C4-2B (cell line): ENCODE data around the gene IDH3B.

Experiments used
- H3K27ac ChIP-seq: fragments of 450-650 bp; 2 replicates; pipeline ENCODE4 v1.5.1; 2017
- ZFX ChIP-seq: fragments of 450-650 bp; IDR thresholded peaks from 2 replicates; pipeline ENCODE4 v1.6.1; 2017
- TF ChIP-seq, protein P1 (sequence below): fragments of 450-650 bp; conservative IDR thresholded peaks from 2 replicates; pipeline ENCODE4 v1.5.1; 2017; ENCODE audit warnings: mild to moderate bottlenecking

Gene IDH3B

DNA sequence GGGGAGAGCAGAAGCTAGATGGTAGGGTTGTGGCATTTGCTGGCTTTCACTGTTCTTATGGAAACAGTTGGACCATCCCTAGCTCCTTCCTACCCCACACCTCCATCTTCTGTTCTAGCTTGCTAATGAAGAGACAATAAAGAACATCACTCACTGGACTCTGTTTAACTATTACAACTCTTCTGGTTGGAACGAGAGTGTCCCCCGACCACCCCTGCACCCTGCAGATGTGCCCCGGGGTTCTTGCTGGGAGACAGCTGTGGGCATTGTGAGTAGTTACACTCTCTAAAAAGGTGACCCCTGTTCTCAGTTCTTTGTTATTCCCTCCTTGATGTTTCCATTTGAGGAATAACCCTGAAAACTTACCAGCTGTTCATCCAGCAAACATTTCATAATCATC is 51.9 kb downstream of the IDH3B start:
- TF ChIP-seq, protein P1, sequence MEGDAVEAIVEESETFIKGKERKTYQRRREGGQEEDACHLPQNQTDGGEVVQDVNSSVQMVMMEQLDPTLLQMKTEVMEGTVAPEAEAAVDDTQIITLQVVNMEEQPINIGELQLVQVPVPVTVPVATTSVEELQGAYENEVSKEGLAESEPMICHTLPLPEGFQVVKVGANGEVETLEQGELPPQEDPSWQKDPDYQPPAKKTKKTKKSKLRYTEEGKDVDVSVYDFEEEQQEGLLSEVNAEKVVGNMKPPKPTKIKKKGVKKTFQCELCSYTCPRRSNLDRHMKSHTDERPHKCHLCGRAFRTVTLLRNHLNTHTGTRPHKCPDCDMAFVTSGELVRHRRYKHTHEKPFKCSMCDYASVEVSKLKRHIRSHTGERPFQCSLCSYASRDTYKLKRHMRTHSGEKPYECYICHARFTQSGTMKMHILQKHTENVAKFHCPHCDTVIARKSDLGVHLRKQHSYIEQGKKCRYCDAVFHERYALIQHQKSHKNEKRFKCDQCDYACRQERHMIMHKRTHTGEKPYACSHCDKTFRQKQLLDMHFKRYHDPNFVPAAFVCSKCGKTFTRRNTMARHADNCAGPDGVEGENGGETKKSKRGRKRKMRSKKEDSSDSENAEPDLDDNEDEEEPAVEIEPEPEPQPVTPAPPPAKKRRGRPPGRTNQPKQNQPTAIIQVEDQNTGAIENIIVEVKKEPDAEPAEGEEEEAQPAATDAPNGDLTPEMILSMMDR, result no peak
- TF ChIP-seq ZFX, result no peak
- no peak overlapping the region for H3K27ac ChIP-seq

DNA sequence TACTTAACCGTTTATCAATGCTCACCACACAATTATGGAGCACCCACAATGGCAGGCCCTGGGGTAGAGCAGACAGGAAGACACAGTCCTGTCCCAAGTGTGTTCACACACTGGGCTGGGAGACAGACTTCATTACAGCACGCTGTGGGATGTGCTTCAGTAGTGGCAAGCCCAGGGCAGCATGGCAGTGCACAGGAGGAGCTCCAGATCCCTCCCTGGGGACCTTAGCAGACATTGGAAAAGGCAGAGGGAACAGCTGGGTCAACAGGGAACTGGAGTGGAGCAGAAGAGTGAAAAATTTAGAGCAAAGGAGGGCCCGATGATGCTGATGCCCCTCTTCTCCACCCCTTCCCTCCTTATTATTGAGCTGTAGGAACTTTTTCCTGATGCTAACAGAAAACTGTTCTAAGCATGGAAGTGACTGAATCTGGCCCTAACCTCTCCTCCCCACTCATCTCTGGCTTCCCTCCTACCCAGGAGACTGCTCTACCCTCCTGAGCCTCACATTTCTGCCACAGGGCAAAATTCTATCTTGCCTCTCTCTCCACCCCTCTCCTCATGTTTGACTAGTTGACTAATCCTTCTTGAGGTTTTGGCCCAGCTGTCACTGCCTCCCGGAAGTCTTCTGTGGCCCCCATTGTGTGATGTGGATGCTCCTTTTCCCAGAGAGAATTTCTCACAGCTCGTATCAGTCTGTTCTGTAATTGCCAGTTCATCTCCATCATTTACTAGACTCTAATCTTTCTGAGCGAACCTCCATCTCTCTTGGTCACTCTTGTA is 52.9 kb downstream of the IDH3B start:
- TF ChIP-seq, protein P1, result no peak
- TF ChIP-seq ZFX, result no peak
- no peak overlapping the region for H3K27ac ChIP-seq

DNA sequence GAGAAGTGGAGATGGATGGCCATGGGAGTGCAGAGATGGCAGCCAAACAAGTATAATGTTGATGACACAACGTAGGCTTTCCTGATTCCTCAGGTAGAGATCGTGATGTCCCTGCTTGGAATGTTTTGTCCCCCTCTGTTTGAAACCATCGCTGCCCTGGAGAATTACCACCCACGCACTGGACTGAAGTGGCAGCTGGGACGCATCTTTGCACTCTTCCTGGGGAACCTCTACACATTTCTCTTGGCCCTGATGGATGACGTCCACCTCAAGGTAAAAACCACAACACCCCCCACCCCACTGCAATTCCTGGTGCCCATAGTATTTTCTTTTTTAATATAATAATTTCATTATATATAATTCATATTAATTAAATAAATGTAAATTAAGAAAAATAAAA is 53.7 kb downstream of the IDH3B start:
- TF ChIP-seq ZFX, result no peak
- H3K27ac ChIP-seq, result no peak overlapping the region
